ENCODE measurements around the gene SLC1A2. TPM values are rescaled to one million over a fixed set of nuclear protein-coding genes. Genes with fewer than 3 reads are reported as not detected.

The SLC1A2 gene
- total RNA-seq, 2 donors from 2014 or later: 7.1 to 13.5 TPM

GRCh38 chr11:35293699-35294098 is 125.7 kb downstream of the SLC1A2 start:
- no peak overlapping the region for H3K4me3 Mint-ChIP-seq
- Histone ChIP-seq H3K9ac (ENCODE audit: extremely low read depth, low read length, poor library complexity, severe bottlenecking) (no peak overlapping the region), H3K27ac (ENCODE audit: low read depth, low read length) (no peak overlapping the region), H3K36me3 (ENCODE audit: control insufficient read depth, insufficient read depth, low read length) (no peaks in the 10 kb centered on the region), H3K27me3 (ENCODE audit: control insufficient read depth, insufficient read depth, low read length, poor library complexity, severe bottlenecking) (no peaks in the 10 kb centered on the region), H3K4me3 (ENCODE audit: low read length) (no peak overlapping the region), H3K9me3 (ENCODE audit: control insufficient read depth, low read length) (no peaks in the 10 kb centered on the region), H3K4me1 (ENCODE audit: control insufficient read depth, insufficient read depth, low read length) (no peaks in the 10 kb centered on the region)
- H3K9me3 Mint-ChIP-seq: no peaks in the 10 kb centered on the region
- no peak overlapping the region for H3K27ac Mint-ChIP-seq
- H3K4me1 Mint-ChIP-seq: no peaks in the 10 kb centered on the region
- TF ChIP-seq CTCF (conservative IDR thresholded peaks at IDR 0.05): no peak
- no peaks in the 10 kb centered on the region for H3K36me3 Mint-ChIP-seq (ENCODE audit: low read depth)
- no peak for DNase-seq
- WGBS, 2 experiments (ENCODE audit: insufficient coverage in 1 of 2, insufficient read length in 1 of 2): 96 to 100% methylated on average over 2 to 3 of the region's 4 CpGs
- peaks cover 3% of the 10 kb centered on the region for H3K27me3 Mint-ChIP-seq (ENCODE audit: insufficient read depth)

GRCh38 chr11:35293035-35293434 is 126.3 kb downstream of the SLC1A2 start:
- Mint-ChIP-seq H3K4me1 (no peaks in the 10 kb centered on the region), H3K4me3 (no peak overlapping the region), H3K27ac (no peak overlapping the region), H3K27me3 (ENCODE audit: insufficient read depth) (peaks cover 3% of the 10 kb centered on the region), H3K36me3 (ENCODE audit: low read depth) (no peaks in the 10 kb centered on the region), H3K9me3 (no peaks in the 10 kb centered on the region)
- no peak overlapping the region for H3K27ac ChIP-seq (ENCODE audit: low read depth, low read length)
- no peak for DNase-seq
- no peak for TF ChIP-seq CTCF (conservative IDR thresholded peaks at IDR 0.05)
- H3K9ac ChIP-seq (ENCODE audit: extremely low read depth, low read length, poor library complexity, severe bottlenecking): no peak overlapping the region
- no peaks in the 10 kb centered on the region for H3K9me3 ChIP-seq (ENCODE audit: control insufficient read depth, low read length)
- H3K4me3 ChIP-seq (ENCODE audit: low read length): no peak overlapping the region
- H3K4me1 ChIP-seq (ENCODE audit: control insufficient read depth, insufficient read depth, low read length): no peaks in the 10 kb centered on the region
- H3K27me3 ChIP-seq (ENCODE audit: control insufficient read depth, insufficient read depth, low read length, poor library complexity, severe bottlenecking): no peaks in the 10 kb centered on the region
- H3K36me3 ChIP-seq (ENCODE audit: control insufficient read depth, insufficient read depth, low read length): no peaks in the 10 kb centered on the region
- WGBS, 2 experiments (ENCODE audit: insufficient coverage in 1 of 2, insufficient read length in 1 of 2): 60 to 73% methylated on average over 1 to 2 of the region's 3 CpGs

- no peaks in the 10 kb centered on the region for H3K36me3 Mint-ChIP-seq (ENCODE audit: low read depth)
- no peaks in the 10 kb centered on the region for H3K4me1 Mint-ChIP-seq
- no peak overlapping the region for H3K27ac Mint-ChIP-seq
- Histone ChIP-seq H3K27ac (ENCODE audit: low read depth, low read length) (no peak overlapping the region), H3K9ac (ENCODE audit: extremely low read depth, low read length, poor library complexity, severe bottlenecking) (no peak overlapping the region), H3K36me3 (ENCODE audit: control insufficient read depth, insufficient read depth, low read length) (no peaks in the 10 kb centered on the region), H3K27me3 (ENCODE audit: control insufficient read depth, insufficient read depth, low read length, poor library complexity, severe bottlenecking) (no peaks in the 10 kb centered on the region), H3K4me1 (ENCODE audit: control insufficient read depth, insufficient read depth, low read length) (no peaks in the 10 kb centered on the region), H3K9me3 (ENCODE audit: control insufficient read depth, low read length) (no peaks in the 10 kb centered on the region), H3K4me3 (ENCODE audit: low read length) (no peak overlapping the region)
- WGBS, 2 experiments (ENCODE audit: insufficient coverage in 1 of 2, insufficient read length in 1 of 2): 89 to 100% methylated on average over 5 of the region's 5 CpGs
- H3K27me3 Mint-ChIP-seq (ENCODE audit: insufficient read depth): peaks cover 2% of the 10 kb centered on the region
- no peak for DNase-seq
- H3K9me3 Mint-ChIP-seq: no peaks in the 10 kb centered on the region
- no peak for TF ChIP-seq CTCF (conservative IDR thresholded peaks at IDR 0.05)
- no peak overlapping the region for H3K4me3 Mint-ChIP-seq
Observed at GRCh38 chr11:35292279-35292678, 127.1 kb downstream of the SLC1A2 start.
